Activated T-cell treated with anti-CD3 and anti-CD28 coated beads, Interleukin-2, amount 50 U/mL, for 24 hours (primary cell): ENCODE results near the gene TGM1.
A peak's percentile ranks its signal among the peaks of the same experiment; 100 is the strongest.

Experiments
- DNase-seq: peaks from one replicate; pipeline ENCODE4 v3.0.0-alpha.2; 2020
- H3K27ac Mint-ChIP-seq: 2 replicates; pipeline ENCODE4 v1.8.0; 2020; ENCODE audit warnings: mild to moderate bottlenecking, mixed read lengths
- H3K27me3 Mint-ChIP-seq: 2 replicates; pipeline ENCODE4 v1.8.0; 2020; ENCODE audit warnings: mixed read lengths
- H3K36me3 Mint-ChIP-seq: 2 replicates; pipeline ENCODE4 v1.8.0; 2020; ENCODE audit warnings: low read depth, mixed read lengths
- H3K4me1 Mint-ChIP-seq: 2 replicates; pipeline ENCODE4 v1.8.0; 2020; ENCODE audit warnings: low read depth, mixed read lengths
- H3K4me3 Mint-ChIP-seq: 2 replicates; pipeline ENCODE4 v1.8.0; 2020; ENCODE audit warnings: mild to moderate bottlenecking, moderate library complexity, mixed read lengths
- H3K9me3 Mint-ChIP-seq: 2 replicates; pipeline ENCODE4 v1.8.0; 2020; ENCODE audit warnings: mixed read lengths

Gene TGM1

GRCh38 chr14:24281636-24282035, 18.7 kb upstream of the TGM1 start:
- peaks cover 2% of the 10 kb centered on the region for H3K9me3 Mint-ChIP-seq
- no peak overlapping the region for H3K27ac Mint-ChIP-seq
- peaks cover 37% of the 10 kb centered on the region for H3K4me1 Mint-ChIP-seq

GRCh38 chr14:24280797-24281460, 18.0 kb upstream of the TGM1 start:
- H3K27ac Mint-ChIP-seq, result no peak overlapping the region
- peaks cover 2% of the 10 kb centered on the region for H3K9me3 Mint-ChIP-seq
- peaks cover 39% of the 10 kb centered on the region for H3K4me1 Mint-ChIP-seq
- no peaks in the 10 kb centered on the region for H3K36me3 Mint-ChIP-seq
- no peak for DNase-seq
- H3K27me3 Mint-ChIP-seq, result no peaks in the 10 kb centered on the region
- H3K4me3 Mint-ChIP-seq, result no peak overlapping the region

More at GRCh38 chr14:24281636-24282035, 18.7 kb upstream of the TGM1 start:
- DNase-seq, result no peak
- Mint-ChIP-seq H3K36me3 (no peaks in the 10 kb centered on the region), H3K4me3 (no peak overlapping the region), H3K27me3 (no peaks in the 10 kb centered on the region)

DNA sequence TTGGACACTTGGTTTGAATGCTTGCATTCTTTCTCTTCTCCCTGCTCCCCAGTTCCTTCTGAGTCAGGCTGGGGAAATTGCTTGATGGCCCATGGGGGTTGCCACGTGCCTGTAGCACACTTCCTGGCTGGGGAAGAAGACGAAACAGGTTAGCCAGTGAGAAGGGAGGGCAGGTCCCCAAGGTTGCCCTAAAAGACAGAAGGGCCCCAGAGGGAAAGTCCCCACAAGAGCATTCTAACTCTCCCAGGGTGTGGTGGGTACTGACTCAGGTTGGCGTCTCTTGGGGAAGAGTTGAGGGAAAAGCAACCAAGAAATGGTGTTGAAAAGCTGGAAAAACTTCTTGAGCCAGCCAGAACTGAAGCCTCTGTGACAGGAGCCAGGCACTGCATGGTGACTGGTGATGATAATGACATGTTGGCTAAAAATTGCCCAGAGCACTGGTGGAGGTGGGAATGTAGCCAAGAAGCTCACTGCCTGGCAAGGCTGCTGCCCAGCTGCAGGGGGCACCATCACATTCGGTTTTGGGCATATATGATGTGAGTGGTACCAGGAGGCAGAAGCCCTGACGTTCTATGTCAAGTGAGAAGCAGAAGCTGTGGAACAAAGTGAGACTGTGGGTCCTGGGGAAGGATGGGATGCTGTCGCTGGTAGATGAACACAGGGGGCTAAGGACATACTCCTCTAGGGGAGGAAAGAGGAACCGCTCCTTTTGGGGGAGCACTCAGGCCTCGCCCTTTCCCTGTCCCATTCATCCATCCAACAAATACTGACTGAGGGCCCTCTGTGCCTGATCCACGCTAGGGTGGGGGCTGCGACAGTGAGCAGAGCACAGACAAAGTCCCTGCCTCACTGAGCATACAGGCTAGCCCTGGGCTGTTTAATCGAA, 16.6 kb upstream of the TGM1 start:
- H3K4me3 Mint-ChIP-seq, result peak overlapping the region; percentile 18
- peaks cover 2% of the 10 kb centered on the region for H3K9me3 Mint-ChIP-seq
- peak overlapping the region; percentile 77 for H3K27ac Mint-ChIP-seq
- peaks cover 49% of the 10 kb centered on the region for H3K4me1 Mint-ChIP-seq
- peak; percentile 69 for DNase-seq
- no peaks in the 10 kb centered on the region for H3K27me3 Mint-ChIP-seq
- H3K36me3 Mint-ChIP-seq, result no peaks in the 10 kb centered on the region

- Mint-ChIP-seq H3K27me3 (no peaks in the 10 kb centered on the region), H3K4me3 (no peak overlapping the region), H3K4me1 (peaks cover 59% of the 10 kb centered on the region), H3K9me3 (peaks cover 2% of the 10 kb centered on the region), H3K27ac (peak overlapping the region; percentile 70), H3K36me3 (no peaks in the 10 kb centered on the region)
- DNase-seq, result no peak
Observed at GRCh38 chr14:24278424-24278823, 15.4 kb upstream of the TGM1 start.

DNA sequence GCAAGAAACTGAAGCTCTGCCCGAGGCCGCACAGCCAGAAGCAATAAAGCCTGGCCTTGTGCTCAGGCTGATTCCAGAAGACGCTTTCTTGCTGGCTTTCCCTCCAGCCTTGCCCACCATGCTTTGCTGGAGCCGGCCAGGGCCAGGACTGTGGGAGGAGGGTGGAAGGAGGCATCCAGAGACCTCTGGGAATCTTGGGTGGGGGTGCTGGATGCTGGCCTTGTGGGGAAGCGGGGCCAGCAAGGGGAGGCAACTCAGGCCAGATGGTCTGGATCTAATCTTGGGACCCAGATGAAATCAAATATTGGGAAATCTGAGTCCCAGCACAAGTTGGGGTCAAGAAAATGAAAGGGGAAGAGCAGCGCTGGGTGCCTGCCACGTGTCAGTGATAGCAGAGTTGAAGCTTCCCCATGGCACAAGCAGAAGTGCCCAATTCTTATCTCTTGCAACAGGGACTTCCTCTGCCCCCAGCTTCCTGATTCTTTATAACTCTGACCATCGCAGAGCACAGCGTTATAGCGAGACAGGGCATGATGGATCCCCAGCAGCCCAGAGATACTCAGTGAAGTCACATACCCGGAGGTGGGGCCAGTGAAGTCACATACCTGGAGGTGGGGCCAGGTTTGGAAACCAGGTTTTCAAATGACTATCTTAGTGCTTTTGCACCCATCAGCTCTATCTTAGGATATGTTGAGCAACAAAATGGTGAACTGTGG, 14.8 kb upstream of the TGM1 start:
- H3K4me1 Mint-ChIP-seq, result peaks cover 66% of the 10 kb centered on the region
- peak overlapping the region; percentile 70 for H3K27ac Mint-ChIP-seq
- peaks cover 2% of the 10 kb centered on the region for H3K9me3 Mint-ChIP-seq
- no peaks in the 10 kb centered on the region for H3K36me3 Mint-ChIP-seq
- DNase-seq, result no peak
- H3K4me3 Mint-ChIP-seq, result no peak overlapping the region
- no peaks in the 10 kb centered on the region for H3K27me3 Mint-ChIP-seq

GRCh38 chr14:24277071-24277470, 14.1 kb upstream of the TGM1 start:
- Mint-ChIP-seq H3K27me3 (no peaks in the 10 kb centered on the region), H3K4me3 (no peak overlapping the region), H3K27ac (peak overlapping the region; percentile 2), H3K9me3 (peaks cover 2% of the 10 kb centered on the region), H3K4me1 (peaks cover 73% of the 10 kb centered on the region), H3K36me3 (no peaks in the 10 kb centered on the region)
- no peak for DNase-seq

DNA sequence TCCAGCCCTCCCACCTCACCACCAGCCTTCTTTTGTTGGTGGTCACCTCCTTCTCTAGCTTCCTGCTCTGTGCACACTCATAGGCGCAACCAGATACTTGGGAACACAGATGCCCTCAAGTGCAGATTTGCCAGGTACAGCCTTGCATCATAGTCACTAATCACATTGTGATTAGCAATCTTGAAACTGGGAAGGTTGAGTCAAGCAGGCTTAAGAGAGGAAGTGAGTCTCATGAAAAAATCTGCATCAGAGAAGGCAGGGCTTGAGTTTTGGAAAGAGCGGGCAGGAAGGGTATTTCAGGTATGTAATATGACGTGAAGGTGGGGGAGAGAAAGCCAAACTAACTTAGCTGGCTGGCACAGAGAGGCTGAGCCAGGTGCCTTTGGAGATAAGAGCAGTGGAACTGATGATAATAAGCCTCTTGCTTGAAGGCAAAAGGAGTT, 11.1 kb upstream of the TGM1 start:
- H3K27ac Mint-ChIP-seq, result peak overlapping the region; percentile 89
- no peaks in the 10 kb centered on the region for H3K27me3 Mint-ChIP-seq
- H3K4me3 Mint-ChIP-seq, result peak overlapping the region; percentile 28
- H3K36me3 Mint-ChIP-seq, result peaks cover 13% of the 10 kb centered on the region
- H3K9me3 Mint-ChIP-seq, result peaks cover 2% of the 10 kb centered on the region
- DNase-seq, result peak; percentile 71
- peaks cover 77% of the 10 kb centered on the region for H3K4me1 Mint-ChIP-seq

DNA sequence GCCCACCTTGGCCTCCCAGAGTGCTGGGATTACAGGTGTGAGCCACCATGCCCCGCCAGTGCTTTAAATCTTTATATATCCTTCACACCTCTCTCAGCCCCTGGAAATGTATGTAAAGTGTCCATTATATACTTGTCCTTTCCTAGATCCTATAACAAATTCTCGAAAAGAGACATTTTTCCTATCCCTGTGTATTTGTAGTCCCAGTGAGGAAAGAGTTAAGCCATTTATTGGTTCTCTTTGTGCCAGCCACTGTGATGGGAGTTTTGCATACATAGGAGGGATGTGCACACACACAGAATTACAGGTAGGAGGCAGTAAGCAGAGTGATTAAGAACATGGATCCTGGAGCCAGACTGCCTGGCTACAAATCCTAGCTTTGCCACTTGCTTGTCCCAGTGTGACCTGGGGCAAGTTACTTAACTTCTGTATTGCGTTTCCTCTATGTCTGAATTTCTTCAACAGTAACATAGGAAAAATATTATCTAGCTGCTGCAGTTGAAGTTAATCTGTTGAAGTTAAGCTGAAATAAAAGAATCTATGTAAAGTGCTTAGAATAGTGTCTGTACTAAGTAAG, 10.5 kb upstream of the TGM1 start:
- Mint-ChIP-seq H3K27ac (peak overlapping the region; percentile 89), H3K4me1 (peaks cover 71% of the 10 kb centered on the region), H3K9me3 (peaks cover 2% of the 10 kb centered on the region), H3K27me3 (no peaks in the 10 kb centered on the region), H3K36me3 (peaks cover 19% of the 10 kb centered on the region), H3K4me3 (peak overlapping the region; percentile 13)
- DNase-seq, result no peak

- peaks cover 61% of the 10 kb centered on the region for H3K4me1 Mint-ChIP-seq
Observed at GRCh38 chr14:24272467-24272866, 9.5 kb upstream of the TGM1 start.

DNA sequence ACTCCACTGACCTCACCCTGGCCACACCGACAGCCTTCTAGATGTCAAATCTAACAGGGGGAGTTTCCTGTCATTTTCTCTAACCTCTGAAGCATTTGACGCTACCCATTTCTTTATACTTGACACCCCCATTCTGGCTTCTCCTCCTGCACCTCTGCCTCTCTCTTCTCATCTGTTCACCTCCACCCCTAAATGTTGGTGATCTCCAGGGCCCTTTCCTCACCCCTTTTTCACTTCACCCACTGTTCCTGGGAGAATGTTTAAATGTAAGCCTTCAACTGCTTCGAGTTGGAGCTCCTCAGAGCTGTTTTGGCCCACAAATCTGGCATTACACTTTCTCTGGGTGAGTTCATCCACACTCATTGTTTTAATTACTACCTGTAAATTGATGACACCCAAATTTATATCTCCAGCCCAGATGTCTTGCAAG, 8.9 kb upstream of the TGM1 start:
- H3K27me3 Mint-ChIP-seq, result no peaks in the 10 kb centered on the region
- H3K4me1 Mint-ChIP-seq, result peaks cover 55% of the 10 kb centered on the region
- H3K36me3 Mint-ChIP-seq, result peaks cover 33% of the 10 kb centered on the region
- H3K9me3 Mint-ChIP-seq, result no peaks in the 10 kb centered on the region
- peak overlapping the region; percentile 95 for H3K27ac Mint-ChIP-seq
- peak overlapping the region; percentile 85 for H3K4me3 Mint-ChIP-seq
- DNase-seq, result no peak

More at GRCh38 chr14:24272467-24272866, 9.5 kb upstream of the TGM1 start:
- H3K27ac Mint-ChIP-seq, result peak overlapping the region; percentile 95
- H3K36me3 Mint-ChIP-seq, result peaks cover 26% of the 10 kb centered on the region
- DNase-seq, result no peak
- H3K27me3 Mint-ChIP-seq, result no peaks in the 10 kb centered on the region
- peak overlapping the region; percentile 85 for H3K4me3 Mint-ChIP-seq
- no peaks in the 10 kb centered on the region for H3K9me3 Mint-ChIP-seq

GRCh38 chr14:24271134-24271833, 8.3 kb upstream of the TGM1 start, which contains the start of gene RABGGTA:
Gene RABGGTA, minus strand, starts transcription at chr14:24271597. Its CDS starts 482 bp downstream, at chr14:24271115.
- Mint-ChIP-seq H3K9me3 (no peaks in the 10 kb centered on the region), H3K4me3 (peak within 1 kb of the TSS; percentile 85), H3K27me3 (no peaks in the 10 kb centered on the region), H3K4me1 (peaks cover 51% of the 10 kb centered on the region), H3K27ac (peak within 1 kb of the TSS; percentile 95), H3K36me3 (peaks cover 38% of the 10 kb centered on the region)
- DNase-seq, result peak; percentile 90

- Mint-ChIP-seq H3K9me3 (no peaks in the 10 kb centered on the region), H3K27ac (peak overlapping the region; percentile 95), H3K36me3 (peaks cover 45% of the 10 kb centered on the region), H3K4me3 (peak overlapping the region; percentile 85), H3K27me3 (no peaks in the 10 kb centered on the region), H3K4me1 (peaks cover 49% of the 10 kb centered on the region)
- no peak for DNase-seq
Observed at GRCh38 chr14:24270537-24271133, 7.7 kb upstream of the TGM1 start.

DNA sequence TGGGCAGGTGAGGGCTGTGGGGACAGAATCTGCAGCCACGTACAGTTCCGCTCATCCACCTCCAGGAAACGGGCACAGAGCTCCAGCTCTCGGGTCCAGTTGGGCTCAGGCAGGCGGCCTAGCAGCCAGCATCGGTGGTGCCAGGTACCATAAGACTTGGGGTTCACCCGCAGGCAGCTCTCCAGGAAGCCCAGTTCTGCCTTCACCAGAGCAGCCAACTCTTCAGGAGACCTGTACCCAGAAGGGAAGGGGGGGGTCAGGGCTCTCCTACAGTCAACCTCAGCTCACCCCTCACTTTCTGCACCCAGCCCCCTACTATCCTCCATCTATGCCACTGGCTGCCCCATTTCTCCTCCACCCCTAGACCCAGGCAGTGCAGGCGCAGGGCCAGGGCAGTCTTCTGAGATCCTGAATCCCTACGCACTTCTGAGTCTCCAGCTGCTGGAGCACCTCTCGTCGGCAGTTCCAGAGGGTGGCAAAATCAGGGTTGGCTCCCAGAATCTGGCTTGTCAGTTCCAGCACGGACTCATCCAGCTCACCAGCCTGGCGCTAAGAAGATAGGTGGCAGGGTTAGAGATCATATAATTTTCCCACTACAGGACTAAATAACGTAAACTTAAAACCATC, 7.0 kb upstream of the TGM1 start:
- H3K4me1 Mint-ChIP-seq, result peaks cover 43% of the 10 kb centered on the region
- H3K9me3 Mint-ChIP-seq, result no peaks in the 10 kb centered on the region
- H3K36me3 Mint-ChIP-seq, result peaks cover 49% of the 10 kb centered on the region
- no peaks in the 10 kb centered on the region for H3K27me3 Mint-ChIP-seq
- peak overlapping the region; percentile 95 for H3K27ac Mint-ChIP-seq
- DNase-seq, result no peak
- peak overlapping the region; percentile 85 for H3K4me3 Mint-ChIP-seq
